Putamen (tissue), 1 donor: ENCODE data around the gene TRAF7.

Experiments used
- DNase-seq: peaks from one replicate; pipeline ENCODE4 v3.0.0-alpha.2; 2016; ENCODE audit warnings: low spot score

The TRAF7 gene

GRCh38 chr16:2147981-2148671 lies 7.5 kb upstream of the TRAF7 start, which contains the start of gene RAB26:
Gene RAB26, plus strand, starts transcription at chr16:2148625. Its CDS starts 159 bp downstream, at chr16:2148784.
- DNase-seq: peak; percentile 71

GRCh38 chr16:2148714-2149629 lies 6.6 kb upstream of the TRAF7 start:
- DNase-seq: no peak

GRCh38 chr16:2149630-2150417 lies 5.8 kb upstream of the TRAF7 start:
- DNase-seq: no peak

- no peak for DNase-seq
Measured at GRCh38 chr16:2150418-2151187, 5.0 kb upstream of the TRAF7 start.

- DNase-seq: no peak
Measured at GRCh38 chr16:2151188-2152091, 4.1 kb upstream of the TRAF7 start.

- no peak for DNase-seq
Measured at GRCh38 chr16:2152695-2153506, 2.7 kb upstream of the TRAF7 start.

- no peak for DNase-seq
Measured at GRCh38 chr16:2154533-2155090, 970 bp upstream of the TRAF7 start.

GRCh38 chr16:2155977-2156848 lies 631 bp downstream of the TRAF7 start:
- no peak for DNase-seq

- DNase-seq: no peak
Measured at GRCh38 chr16:2156849-2157224, 1.3 kb downstream of the TRAF7 start.

GRCh38 chr16:2157480-2158261 lies 2.1 kb downstream of the TRAF7 start:
- no peak for DNase-seq

- DNase-seq: no peak
Measured at GRCh38 chr16:2158262-2158638, 2.7 kb downstream of the TRAF7 start.

GRCh38 chr16:2159175-2159838 lies 3.7 kb downstream of the TRAF7 start:
- DNase-seq: peak; percentile 58

- DNase-seq: no peak
Measured at GRCh38 chr16:2160915-2161551, 5.5 kb downstream of the TRAF7 start.

GRCh38 chr16:2161911-2162310 lies 6.3 kb downstream of the TRAF7 start:
- no peak for DNase-seq

- DNase-seq: no peak
Measured at GRCh38 chr16:2162676-2163118, 7.1 kb downstream of the TRAF7 start.

GRCh38 chr16:2163211-2163881 lies 7.8 kb downstream of the TRAF7 start:
- DNase-seq: no peak
